Neutrophil (primary cell): Measurements from ENCODE around the gene CASKIN2.

Source experiments
- H3K27ac ChIP-seq: fragments of 200-600 bp; sonication (generic); 2 replicates; pipeline ENCODE4 v1.5.1; 2016; ENCODE audit warnings: mild to moderate bottlenecking, moderate library complexity
- H3K27me3 ChIP-seq: fragments of 200-600 bp; sonication (generic); 2 replicates; pipeline ENCODE4 v1.6.0; 2016; ENCODE audit warnings: mild to moderate bottlenecking
- H3K36me3 ChIP-seq: fragments of 200-600 bp; sonication (generic); 2 replicates; pipeline ENCODE4 v1.5.1; 2017
- H3K4me1 ChIP-seq, 2 experiments: fragments of 200-600 bp in 1 of 2; sonication (generic) in 1 of 2; 1 replicate in 1 of 2; 2 replicates in 1 of 2; pipeline versions ENCODE4 v1.5.1 to v1.6.1; 2013 to 2016; ENCODE audit warnings: low read depth in 1 of 2, low read length in 1 of 2, mild to moderate bottlenecking in 1 of 2, moderate library complexity in 1 of 2; ENCODE audit not compliant: control insufficient read depth in 1 of 2, insufficient read depth in 1 of 2
- H3K4me3 ChIP-seq, 2 experiments: fragments of 200-600 bp in 1 of 2; sonication (generic) in 1 of 2; 1 replicate in 1 of 2; 2 replicates in 1 of 2; pipeline ENCODE4 v1.5.1; 2013 to 2016; ENCODE audit warnings: low read depth in 1 of 2, low read length in 1 of 2, mild to moderate bottlenecking in 1 of 2, moderate library complexity in 1 of 2
- H3K9me3 ChIP-seq: fragments of 200-600 bp; sonication (generic); 2 replicates; pipeline ENCODE4 v1.5.1; 2016
- CTCF ChIP-seq: fragments of 200-600 bp; sonication (generic); IDR thresholded peaks from 2 replicates; pipeline ENCODE4 v1.5.1; 2016; ENCODE audit warnings: antibody characterized with exemption

Gene CASKIN2

GRCh38 chr17:75544250-75544649, 28.9 kb upstream of the CASKIN2 start:
- Histone ChIP-seq H3K27ac (no peak overlapping the region), H3K4me3 (no peak overlapping the region), H3K9me3 (no peaks in the 10 kb centered on the region), H3K4me1 (no peaks in the 10 kb centered on the region), H3K27me3 (no peaks in the 10 kb centered on the region), H3K36me3 (no peaks in the 10 kb centered on the region)
- TF ChIP-seq CTCF = no peak

- TF ChIP-seq CTCF = no peak
- Histone ChIP-seq H3K27ac (no peak overlapping the region), H3K9me3 (no peaks in the 10 kb centered on the region), H3K4me1 (no peaks in the 10 kb centered on the region), H3K4me3 (no peak overlapping the region), H3K27me3 (no peaks in the 10 kb centered on the region), H3K36me3 (no peaks in the 10 kb centered on the region)
Observed at GRCh38 chr17:75542728-75543336, 27.5 kb upstream of the CASKIN2 start.

DNA sequence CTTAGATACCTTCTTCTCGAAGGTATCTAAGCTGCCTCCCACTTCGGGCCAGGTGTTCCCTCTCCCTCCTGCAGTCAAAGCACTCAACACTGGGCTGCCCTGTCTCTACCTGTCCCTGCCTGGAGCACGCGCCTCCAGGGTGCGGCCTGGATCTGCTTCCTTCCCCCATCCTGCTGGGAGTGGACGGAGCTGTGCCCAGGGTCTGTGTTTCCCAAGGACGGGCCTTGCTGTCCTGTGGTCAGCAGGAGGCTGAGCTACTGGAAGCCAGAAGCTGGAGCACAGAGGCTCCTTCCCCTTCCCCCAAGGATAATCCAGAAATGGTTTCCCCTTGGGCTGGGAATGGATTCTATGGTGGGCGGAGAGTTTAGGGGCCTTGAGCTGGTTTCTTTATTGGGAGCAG, 26.9 kb upstream of the CASKIN2 start:
- H3K27ac ChIP-seq = no peak overlapping the region
- H3K4me3 ChIP-seq = no peak overlapping the region
- no peaks in the 10 kb centered on the region for H3K27me3 ChIP-seq
- no peaks in the 10 kb centered on the region for H3K9me3 ChIP-seq
- no peak for TF ChIP-seq CTCF
- H3K4me1 ChIP-seq = no peaks in the 10 kb centered on the region
- H3K36me3 ChIP-seq = no peaks in the 10 kb centered on the region

- Histone ChIP-seq H3K27ac (no peak overlapping the region), H3K4me1 (no peaks in the 10 kb centered on the region), H3K9me3 (no peaks in the 10 kb centered on the region), H3K27me3 (peaks cover 2% of the 10 kb centered on the region), H3K36me3 (no peaks in the 10 kb centered on the region), H3K4me3 (no peak overlapping the region)
- no peak for TF ChIP-seq CTCF
Observed at GRCh38 chr17:75540923-75541503, 25.7 kb upstream of the CASKIN2 start.

DNA sequence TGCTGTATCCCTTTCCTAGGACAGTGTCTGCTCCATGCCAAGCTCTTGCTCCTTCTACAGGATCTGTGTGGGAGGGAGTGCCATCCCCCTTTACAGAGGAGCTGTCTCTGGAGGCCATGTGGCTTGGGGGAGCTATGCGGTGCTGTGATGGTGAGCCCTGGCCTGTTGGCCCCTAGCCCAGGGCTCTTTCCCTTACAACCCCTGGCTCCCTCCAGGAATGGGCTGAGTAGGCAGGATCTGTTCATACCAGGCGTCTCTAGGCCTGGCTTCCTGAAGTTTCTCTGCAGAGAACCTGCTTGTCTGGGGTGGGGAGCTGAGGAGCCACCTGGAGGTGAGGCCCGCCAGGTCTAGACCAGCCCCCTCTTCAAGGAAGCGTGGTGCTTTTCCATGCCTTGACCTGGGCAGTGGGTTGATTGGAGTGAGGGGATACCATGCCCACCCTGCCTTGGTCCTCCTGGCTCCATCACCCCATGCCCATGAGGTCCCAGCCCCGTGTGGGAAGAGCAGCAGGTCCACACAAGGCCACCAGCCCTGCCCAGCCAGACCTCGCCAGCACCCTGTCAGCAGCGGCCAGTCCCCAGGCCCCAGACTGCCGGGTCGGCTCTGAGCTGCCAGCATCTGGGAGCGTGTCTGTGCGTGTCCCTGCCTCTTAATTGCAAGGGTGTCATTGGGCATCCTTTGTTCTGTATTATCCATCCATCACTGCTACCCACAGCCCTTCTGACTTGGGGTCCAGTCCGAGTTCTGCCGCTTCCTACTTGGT, 24.8 kb upstream of the CASKIN2 start:
- peaks cover 10% of the 10 kb centered on the region for H3K27me3 ChIP-seq
- H3K36me3 ChIP-seq = no peaks in the 10 kb centered on the region
- H3K4me3 ChIP-seq = no peak overlapping the region
- no peak for TF ChIP-seq CTCF
- H3K27ac ChIP-seq = no peak overlapping the region
- H3K4me1 ChIP-seq = no peaks in the 10 kb centered on the region
- H3K9me3 ChIP-seq = no peaks in the 10 kb centered on the region
